COR-L47 (cell line): ENCODE data around the gene THY1.
"Not testable (repeated sequence)": the region's sequence is repeated elsewhere in the genome, so short reads cannot be mapped to it uniquely, and the experiment has no call there.

Experiments used
- DNase-seq: peaks from one replicate; lab custom pipeline; 2025; lab: John Stamatoyannopoulos, UW

Gene THY1

DNA sequence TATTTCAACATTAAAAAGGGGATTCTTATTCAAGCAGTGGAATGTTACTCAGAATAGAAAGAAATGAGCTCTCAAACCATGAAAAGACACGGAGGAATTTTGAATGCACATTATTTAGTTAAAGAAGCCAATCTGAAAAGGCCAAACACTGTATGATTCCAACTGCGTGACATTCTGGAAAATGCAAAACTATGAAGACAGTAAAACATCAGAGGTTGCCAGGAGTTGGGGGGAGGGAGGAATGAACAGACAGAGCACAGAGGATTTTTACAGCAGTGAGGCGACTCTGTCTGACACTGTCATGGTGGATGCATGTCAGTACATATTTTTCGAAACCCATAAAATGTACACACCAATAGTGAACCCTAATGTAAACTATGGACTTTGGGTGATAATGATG, 22.9 kb upstream of the THY1 start:
- no peak for DNase-seq

GRCh38 chr11:119445379-119445778, 22.4 kb upstream of the THY1 start:
- no peak for DNase-seq

DNA sequence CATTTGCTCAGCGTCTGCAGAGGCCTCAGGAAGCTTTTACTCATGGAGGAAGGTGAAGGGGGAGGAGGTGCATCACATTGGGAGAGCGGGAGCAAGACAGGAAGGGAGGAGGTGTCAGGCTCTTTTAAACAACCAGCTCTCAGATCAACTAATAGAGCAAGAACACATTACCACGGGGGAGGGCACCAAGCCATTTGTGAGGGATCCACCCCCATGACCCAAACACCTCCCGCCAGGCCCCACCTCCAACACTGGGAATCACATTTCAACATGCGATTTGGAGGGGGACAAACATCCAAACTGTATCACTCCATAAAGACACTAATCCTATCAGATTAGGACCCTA, 18.9 kb upstream of the THY1 start:
- no peak for DNase-seq

DNA sequence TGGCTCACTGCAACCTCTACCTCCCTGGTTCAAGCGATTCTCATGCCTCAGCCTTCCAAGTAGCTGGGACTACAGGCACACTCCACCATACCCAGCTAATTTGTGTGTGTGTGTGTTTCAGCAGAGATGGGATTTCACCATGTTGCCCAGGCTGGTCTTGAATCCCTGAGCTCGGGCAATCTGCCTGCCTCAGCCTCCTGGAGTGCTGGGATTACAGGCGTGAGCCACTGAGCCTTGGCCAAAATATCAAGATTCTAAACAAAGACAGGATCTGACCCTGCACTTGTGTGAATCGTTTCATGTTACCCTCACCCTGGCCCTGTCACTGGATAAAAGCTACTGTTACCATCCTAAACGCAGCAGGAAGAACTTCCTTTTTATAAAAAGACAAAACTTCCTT, 15.6 kb upstream of the THY1 start:
- no peak for DNase-seq

GRCh38 chr11:119437521-119437920, 14.5 kb upstream of the THY1 start:
- not testable (repeated sequence) for DNase-seq

GRCh38 chr11:119436711-119437110, 13.7 kb upstream of the THY1 start:
- no peak for DNase-seq

DNA sequence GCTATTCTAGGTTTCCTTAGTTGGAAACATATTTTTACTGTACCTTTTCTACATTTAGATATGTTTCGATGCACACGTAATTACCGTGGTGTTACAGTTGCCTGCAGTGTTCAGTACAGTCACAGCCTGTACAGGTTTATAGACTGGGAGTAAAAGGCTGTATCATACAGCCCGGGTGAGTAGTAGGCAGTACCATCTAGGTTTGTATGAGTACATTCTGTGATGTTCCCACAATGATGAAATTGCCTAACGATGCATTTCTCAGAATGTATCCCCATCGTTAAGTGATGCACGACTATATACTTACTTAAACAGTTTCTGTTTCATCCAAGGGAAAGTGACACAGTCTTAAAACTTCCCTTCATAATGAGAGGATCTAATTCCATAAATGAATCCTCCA, 13.1 kb upstream of the THY1 start:
- no peak for DNase-seq

DNA sequence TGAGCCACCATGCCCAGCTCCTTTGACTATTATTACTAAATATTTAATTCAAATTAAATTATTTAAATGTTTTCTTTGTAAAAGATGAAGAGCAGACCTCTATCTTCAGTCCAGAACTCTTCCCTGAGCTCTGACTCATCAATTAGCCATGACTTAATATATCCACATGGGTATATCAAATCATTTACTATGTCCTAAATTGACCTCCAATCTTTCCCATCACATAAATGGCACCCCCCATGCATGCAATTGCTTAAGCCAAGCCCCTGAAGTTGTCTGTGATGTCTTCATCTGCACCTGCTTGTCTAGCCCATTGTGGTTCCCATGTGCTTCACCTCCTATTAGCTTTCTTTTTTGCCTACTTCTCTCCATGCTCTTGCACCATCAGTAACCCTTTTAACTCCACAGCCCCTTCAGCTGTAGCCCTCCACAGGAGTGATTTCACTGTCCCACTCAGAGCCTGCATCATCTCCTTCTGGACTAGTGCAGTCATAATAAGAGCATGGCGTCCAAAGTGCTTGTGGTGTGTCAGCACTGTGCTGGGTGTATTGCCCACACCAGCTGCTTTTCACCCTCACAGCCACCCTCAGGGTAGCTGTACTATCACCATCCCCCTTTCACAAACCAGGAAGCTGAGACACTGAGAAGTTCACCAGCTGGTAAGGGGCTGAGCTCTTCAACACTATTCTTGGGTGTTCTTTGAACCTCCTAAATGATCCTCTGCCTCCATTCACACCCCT, 11.8 kb upstream of the THY1 start:
- no peak for DNase-seq

- DNase-seq = no peak
These were observed 10.4 kb upstream of the THY1 start for GRCh38 chr11:119433358-119433725.

DNA sequence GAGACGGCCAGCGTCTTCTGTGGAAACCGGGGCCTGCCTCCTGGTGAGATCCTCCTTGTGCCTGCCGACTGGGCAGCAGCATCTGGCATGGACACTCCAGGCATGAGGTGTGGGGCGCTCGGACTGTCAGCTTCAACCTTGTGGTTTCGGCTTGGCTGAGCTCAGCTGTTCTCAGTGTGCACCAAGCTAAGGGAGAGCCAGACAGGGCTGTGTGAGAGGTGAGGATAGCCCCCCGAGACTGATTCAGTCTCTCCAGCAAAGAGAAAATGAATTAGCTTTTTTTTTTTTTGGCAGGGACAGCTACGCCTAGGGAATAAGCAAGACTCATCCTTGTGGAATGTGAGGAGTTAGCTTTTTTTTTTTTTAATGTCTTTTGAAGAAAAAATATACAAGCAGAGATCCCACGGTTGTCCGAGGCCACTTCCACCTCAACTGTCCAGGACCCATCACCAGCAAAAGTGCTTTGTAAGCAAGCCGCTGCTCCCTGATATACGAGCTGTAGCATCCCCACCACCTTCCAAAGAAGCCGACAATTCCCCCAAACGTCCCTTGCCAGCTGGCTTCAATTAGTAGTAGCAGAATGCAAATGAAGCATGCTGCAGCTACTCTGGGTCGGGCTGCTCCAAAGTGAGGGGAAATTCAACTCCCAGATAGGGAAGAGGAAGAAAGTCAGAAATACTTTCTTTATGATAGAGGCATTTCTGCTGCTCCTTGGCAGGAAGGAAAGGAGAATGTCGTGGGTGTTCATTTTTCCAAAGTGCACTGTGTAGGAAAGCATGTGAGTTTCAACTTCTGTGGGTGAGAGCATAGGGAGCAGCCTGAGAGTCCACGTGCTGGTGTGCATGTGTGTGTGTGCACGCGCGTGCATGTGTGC, 9.7 kb upstream of the THY1 start:
- no peak for DNase-seq

GRCh38 chr11:119431523-119431922, 8.6 kb upstream of the THY1 start:
- no peak for DNase-seq

GRCh38 chr11:119427279-119427678, 4.3 kb upstream of the THY1 start:
- DNase-seq = no peak

GRCh38 chr11:119426142-119426541, 3.2 kb upstream of the THY1 start:
- DNase-seq = no peak

- DNase-seq = no peak
These were observed 1.8 kb upstream of the THY1 start for GRCh38 chr11:119424775-119425174.

- no peak for DNase-seq
These were observed 1.3 kb upstream of the THY1 start for GRCh38 chr11:119424276-119424675.

- DNase-seq = no peak
These were observed 710 bp upstream of the THY1 start for GRCh38 chr11:119423509-119424254.

DNA sequence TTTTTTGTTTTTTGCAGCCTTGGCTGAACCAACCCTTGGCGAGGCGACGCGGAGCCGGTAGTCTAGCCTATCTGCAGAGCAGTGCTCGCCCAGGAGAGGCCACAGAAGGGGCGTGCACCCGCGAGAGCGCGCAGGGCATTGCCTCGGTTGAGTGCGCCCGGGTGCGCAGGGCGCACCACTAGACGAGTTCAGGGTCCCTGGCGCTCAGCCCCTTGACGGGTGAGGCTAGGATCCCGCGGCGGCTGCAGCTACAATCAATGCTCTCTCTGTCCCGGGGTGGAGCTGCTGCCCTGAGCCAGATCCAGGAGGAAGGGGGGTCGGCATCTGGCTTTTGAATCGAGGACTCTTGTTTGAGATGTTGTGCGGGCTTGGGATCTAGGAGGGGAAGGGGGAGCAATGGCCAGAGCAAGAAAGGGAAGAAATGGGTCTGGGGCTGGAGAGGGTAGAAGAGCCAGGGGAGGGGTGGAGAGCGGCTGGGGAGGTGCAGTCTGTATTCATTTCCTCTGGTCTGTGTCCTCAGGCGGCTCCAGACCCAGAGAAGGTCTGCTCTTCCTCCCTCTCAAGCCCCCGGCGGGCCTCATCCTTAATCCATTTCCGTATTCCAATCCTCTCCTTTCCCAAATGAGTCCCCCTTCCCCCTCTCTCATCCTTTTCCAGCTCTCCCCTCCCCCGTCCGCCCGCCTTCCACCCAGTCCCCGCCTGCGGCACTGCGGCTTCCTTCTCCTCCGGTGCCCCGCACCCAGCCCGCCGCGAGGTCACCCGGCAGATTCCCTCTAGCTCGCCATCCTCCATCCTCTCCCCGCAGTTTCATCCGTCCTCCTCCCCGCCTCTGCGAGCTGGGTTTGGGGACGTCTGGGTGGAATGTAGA, 797 bp downstream of the THY1 start:
- peak; percentile 15 for DNase-seq

DNA sequence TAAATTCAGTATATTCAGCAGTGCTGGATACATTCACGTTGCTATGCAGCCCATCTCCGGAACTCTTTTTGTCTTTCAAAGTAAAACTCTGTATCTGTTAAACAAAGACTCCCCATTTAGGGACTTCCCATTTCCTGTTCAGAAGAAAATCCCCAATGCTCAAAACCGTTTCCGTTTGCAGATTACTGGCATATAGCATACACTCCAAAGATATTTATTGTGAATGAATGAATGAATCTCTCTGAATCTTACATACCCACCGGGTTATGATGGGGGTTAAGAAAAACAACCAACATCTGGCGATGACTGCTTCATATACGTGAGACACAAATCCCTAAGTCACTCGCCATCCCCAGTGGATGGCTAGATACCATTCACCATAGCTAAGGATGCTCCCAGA, 1.6 kb downstream of the THY1 start:
- DNase-seq = no peak

DNA sequence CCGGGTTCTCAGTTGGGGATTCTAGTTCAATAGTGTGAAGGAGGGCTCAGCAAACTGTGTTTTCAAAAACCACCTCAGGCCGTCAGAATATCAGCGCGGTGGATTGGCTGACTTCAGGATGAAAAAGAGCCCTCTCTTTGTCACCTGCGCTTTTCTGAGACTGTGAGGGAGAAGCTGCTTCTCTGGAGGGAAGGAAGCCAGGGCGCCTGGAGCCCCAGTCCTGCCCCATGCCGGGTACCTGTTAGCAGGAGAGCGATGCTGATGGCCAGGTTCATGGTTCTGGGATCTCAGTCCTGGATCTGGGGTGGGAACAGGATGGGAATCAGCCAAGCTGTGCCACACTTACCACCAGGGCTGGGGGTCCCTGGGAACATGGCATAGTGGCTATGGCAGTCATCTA, 2.3 kb downstream of the THY1 start:
- no peak for DNase-seq

DNA sequence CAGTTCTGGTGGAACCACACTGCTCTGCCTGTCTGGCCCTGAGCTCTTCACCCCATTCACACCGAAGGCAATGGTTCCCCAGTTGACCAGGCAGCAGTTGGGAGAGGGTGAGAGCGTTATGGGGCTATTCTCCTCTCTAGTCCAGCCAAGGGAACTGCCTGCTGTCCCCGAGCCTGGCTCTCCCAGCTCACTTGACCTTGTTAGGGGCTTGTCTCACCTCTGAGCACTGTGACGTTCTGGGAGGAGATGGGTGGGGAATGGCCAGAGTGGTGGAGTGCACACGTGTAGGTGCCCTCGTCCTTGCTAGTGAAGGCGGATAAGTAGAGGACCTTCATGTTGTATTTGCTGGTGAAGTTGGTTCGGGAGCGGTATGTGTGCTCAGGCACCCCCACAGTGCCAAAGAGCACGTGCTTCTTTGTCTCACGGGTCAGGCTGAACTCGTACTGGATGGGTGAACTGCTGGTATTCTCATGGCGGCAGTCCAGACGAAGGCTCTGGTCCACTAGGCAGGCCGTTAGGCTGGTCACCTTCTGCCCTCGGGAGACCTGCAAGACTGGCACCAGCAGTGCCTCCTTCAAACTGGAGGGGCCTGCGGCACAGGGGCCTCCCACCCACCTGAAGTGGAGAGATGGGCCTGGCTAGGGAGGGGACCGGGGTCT, 3.0 kb downstream of the THY1 start:
- DNase-seq = no peak

GRCh38 chr11:119419246-119419645, 3.7 kb downstream of the THY1 start:
- no peak for DNase-seq
